ENCODE results near the gene GZMA.

Gene GZMA

GRCh38 chr5:55151923-55152842 is 49.7 kb downstream of the GZMA start:
- TF ChIP-seq CTCF (IDR thresholded peaks at IDR 0.05; ENCODE audit: control insufficient read depth, extremely low read depth, insufficient read depth), result no peak
- no peak for DNase-seq (ENCODE audit: low read depth)
- H3K4me3 ChIP-seq (ENCODE audit: low read depth, low read length), result no peak overlapping the region

DNA sequence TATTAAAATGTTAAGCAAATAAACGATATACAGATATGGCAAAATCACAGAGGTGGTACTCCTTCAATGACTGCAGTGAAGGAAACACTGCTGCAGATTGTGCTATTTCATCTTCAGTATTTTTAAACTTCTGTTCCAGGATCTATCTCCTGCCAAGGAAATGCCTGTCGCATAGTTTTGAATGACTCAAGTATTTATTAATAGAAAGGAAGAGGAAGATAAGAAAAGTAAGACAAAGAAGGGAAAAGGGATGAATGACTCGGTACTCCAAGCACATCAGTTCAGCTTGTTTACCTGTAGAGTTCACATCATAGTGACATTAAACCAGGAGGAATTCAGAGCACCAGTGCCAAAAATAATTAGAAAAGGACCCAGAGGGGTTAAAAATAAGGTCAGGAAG is 52.4 kb downstream of the GZMA start:
- H3K4me3 ChIP-seq (ENCODE audit: low read depth, low read length), result no peak overlapping the region
- no peak for DNase-seq (ENCODE audit: low read depth)
- TF ChIP-seq CTCF (IDR thresholded peaks at IDR 0.05; ENCODE audit: control insufficient read depth, extremely low read depth, insufficient read depth), result no peak
